SHP77 (cell line): ENCODE data around the gene MED17.

Experiments
- DNase-seq, 2 experiments: peaks; one replicate each; lab custom pipeline; 2025; lab: John Stamatoyannopoulos, UW

Gene MED17

GRCh38 chr11:93817426-93818348 is 33.6 kb downstream of the MED17 start:
- no peak for DNase-seq

DNA sequence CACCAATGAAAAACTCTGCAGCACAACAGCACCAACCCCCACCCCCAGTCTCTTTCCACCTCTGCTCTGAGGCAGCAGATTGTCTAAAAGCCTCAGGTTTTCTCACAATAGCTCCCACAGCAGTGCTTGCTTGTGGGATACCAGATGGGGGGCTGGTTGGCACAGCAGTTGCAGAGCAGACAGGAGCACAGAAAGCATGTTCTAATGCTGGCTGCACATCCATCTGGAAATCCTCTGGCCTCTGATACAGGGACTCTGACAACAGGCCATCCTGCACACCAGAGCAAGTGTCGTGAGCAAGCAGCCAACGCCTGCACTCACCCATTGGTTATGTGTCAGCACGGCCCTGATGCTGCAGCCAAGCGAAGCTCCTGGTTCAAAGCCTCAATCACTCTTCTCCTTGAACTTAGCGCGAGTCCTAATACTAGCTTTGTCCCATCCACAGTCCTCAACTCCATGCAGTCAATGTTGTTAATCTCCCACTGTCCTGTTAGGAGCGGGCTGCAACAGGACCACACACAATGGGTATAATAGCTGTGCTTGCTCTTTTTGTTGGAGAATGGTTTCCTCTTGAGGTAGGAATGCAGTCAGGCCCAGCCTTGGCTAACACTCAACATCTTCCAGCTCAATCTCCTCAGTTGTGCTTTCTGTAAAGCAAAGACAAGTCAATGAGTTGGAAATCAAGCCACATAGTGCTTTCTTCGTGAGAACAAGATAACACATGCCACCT is 36.0 kb downstream of the MED17 start:
- no peak for DNase-seq

GRCh38 chr11:93820847-93821246 is 36.8 kb downstream of the MED17 start:
- DNase-seq: no peak

DNA sequence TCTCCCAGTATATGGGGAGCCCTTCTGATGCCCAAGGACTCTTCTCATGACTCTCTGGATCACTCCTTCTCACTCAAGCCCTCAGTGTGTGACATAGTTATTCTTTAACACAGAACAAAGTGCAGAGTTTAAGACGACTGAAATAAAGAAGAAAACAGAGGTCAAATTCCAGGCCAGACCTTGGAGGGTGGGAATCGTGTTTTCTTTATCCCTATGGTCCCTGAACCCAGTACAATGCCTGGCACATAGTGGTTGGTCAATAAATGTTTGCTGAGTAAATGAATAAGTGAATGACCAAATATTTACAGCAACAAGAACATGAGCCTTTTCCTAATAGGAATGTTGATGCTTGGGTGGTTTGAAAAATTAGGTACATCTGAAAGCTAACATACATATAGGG is 37.5 kb downstream of the MED17 start:
- no peak for DNase-seq

DNA sequence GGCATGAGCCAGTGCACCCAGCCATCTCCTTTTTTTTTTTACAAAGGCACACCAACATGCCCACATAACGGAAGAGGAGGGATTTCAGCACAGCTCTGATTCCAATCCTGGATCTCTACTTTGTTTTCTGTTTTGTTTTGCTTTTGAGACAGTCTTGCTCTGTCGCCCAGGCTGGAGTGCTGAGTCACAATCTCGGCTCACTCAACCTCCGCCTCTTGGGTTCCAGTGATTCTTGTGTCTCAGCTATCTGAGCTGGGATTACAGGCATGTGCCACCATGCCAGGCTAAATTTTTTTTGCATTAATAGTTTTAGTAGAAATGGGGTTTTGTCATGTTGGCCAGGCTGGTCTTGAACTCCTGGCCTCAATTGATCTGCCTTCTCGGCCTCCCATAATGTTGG is 38.3 kb downstream of the MED17 start:
- no peak for DNase-seq

DNA sequence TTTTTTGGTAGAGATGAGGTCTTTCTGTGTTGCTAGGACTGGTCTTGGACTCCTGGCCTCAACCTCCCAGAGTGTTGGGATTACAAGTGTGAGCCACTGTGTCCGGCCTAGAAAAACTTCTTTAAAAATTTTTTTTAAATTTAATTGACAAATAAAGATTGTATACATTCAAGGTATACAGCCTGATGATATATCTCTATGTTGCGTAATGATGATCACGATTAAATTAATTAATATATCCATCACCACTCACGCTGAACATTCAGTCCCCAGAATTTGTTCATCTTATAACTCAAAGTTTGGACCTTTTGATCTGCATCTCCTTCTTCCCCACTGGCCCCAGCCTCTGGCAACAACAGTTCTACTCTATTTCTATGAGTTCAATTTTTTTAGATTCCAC is 39.1 kb downstream of the MED17 start:
- DNase-seq: no peak

- DNase-seq: no peak
Measured at GRCh38 chr11:93827363-93827762, 43.3 kb downstream of the MED17 start.

GRCh38 chr11:93829598-93829997 is 45.5 kb downstream of the MED17 start:
- DNase-seq: no peak

DNA sequence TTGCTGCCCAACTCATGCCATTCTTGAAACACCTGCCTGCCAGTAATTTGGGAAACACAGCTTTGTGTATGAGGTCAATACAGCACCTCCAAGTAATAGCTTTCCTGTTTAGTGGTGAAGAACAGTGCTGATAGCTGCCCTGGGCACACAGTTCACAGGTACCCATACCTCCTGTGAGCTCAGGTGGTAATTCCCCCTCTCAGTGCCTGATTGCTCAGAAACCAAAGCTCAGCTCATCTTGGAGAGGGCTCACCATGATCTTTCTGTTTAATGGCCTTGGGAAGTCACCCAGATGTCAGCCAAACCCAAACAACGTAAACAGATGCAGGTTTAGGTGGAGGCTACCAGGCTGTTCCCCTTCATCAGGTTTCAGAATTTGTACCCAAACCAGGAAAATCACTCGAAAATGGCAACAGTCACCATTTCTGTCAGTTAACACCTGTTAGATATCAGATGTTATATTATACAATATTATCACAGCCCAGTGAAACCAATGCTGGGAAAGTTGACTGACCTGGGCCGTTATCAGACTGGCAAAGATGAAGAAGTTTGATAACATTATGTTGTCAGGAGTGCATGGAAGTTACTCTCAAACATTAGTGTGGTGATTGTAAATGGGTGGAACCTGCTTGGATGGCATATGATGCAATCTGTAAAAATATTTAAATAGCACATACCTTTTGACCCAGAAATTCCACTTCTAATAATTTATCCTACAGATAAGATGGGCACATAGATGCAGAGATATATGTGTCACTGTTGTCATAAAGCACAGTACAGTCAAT is 47.5 kb downstream of the MED17 start:
- no peak for DNase-seq

- no peak for DNase-seq
Measured at GRCh38 chr11:93832780-93833179, 48.7 kb downstream of the MED17 start.

DNA sequence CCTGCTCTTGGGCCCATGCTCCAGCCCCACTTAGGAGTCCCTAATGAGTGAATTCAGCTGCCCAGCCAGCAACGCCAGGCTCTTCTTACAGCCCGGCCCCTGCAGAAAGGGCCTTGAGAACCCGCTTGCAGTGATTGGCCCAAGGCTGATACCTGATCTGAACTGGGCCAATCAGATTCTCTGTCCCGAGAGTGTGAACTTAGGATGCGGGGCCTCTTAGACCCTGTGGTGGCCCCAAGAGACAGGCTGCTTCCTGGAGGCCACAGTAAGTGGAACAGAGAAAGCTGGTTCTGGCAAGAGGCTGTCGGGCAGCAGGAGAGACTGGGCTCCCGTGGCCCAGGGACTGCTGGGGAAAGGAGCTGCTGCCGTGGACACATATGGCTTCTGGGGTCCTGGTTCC is 54.9 kb downstream of the MED17 start:
- no peak for DNase-seq

GRCh38 chr11:93840180-93840579 is 56.1 kb downstream of the MED17 start:
- DNase-seq: no peak

GRCh38 chr11:93840981-93841380 is 56.9 kb downstream of the MED17 start:
- no peak for DNase-seq

GRCh38 chr11:93841446-93841845 is 57.4 kb downstream of the MED17 start:
- DNase-seq: no peak

- DNase-seq: no peak
Measured at GRCh38 chr11:93842034-93842433, 58.0 kb downstream of the MED17 start.

GRCh38 chr11:93842461-93842860 is 58.4 kb downstream of the MED17 start:
- DNase-seq: no peak

DNA sequence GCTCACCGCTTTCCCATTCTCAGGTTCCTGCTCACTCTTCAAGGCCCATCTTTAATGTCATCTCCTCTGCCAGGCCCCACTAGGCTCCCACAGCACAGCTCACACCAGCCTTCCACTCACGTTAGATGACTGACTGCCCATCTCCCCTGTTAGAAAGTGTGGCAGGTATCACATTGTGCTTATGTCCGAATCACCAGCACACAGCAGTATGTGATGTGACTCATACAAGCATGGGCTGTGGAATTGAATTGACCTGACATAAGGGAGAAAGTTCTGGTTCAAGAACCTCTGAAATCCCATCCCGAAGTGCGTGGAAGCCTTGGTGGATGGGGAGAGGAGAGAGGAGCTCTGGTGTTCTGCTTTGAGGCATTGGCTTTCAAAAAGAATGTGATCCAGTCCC is 59.8 kb downstream of the MED17 start:
- no peak for DNase-seq

DNA sequence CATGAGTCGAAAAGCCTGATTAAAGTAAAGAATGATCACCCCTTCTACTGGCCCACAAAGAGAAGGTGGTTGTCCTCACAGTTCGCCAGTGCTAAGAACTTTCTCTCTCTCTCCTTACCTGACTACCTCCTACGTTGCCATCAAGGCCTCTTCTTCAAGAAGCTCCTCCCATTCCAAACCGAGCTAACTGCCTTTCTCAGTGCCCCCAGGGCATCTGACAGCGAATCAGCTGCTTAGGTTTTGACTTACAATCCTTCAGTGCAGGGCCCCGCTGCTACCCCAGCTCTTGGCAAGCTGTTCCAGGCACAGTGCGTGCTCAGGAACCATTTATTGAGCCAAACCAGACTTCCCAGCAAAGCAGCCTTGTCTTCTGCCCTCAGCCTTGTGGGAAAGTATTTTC is 60.5 kb downstream of the MED17 start:
- DNase-seq: no peak

GRCh38 chr11:93845181-93846092 is 61.4 kb downstream of the MED17 start:
- DNase-seq: no peak

DNA sequence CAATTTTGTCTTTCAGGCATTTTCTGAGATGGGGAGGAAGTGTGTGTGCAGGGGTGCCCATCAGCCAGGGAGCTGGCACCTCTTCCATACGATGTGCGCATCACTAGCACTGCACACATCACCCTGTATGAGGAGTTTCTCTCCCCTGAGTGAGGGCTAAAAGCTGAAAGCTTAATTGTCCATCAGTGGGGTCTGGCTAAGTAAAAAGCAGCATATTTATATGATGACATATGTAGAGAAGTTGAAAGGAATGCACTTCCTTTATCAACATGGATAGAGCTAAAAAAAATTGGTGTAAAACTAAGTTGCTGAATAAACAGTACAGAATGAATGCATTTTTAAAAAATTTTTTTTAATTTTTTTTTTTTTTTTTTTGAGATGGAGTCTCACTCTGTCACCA is 62.3 kb downstream of the MED17 start:
- DNase-seq: no peak

DNA sequence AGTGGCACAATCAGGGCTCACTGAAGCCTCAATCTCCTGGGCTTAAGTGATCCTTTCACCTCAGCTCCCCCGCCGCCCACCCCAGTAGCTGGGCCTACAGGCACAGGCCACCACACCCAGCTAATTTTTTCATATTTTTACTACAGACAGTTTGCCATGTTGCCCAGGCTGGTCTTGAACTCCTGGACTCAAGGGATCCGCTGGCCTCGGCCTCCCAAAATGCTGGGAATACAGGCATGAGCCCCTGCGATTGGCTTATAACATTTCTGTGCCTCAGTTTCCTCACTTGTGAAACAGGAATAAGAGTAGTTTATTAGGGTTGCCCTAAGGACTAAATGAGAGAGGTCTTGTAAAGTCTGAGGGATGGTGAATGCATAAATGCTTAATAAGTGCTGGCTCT is 65.1 kb downstream of the MED17 start:
- no peak for DNase-seq
